PC-3 (cell line): ENCODE data around the gene AMFR. TPM values are rescaled to one million over a fixed set of nuclear protein-coding genes. Genes with fewer than 3 reads are reported as not detected.

Experiments
- ATAC-seq: fragments of 200-7000 bp; cut with Tn5 transposase; 2 replicates; pipeline ENCODE4 v1.9.1; 2020; ENCODE audit warnings: mild to moderate bottlenecking, moderate library complexity
- BruUV-seq: library from RNA; stranded (reverse); fragments of 400-500 nt; replicated peaks from 2 replicates; lab custom pipeline; 2021; lab: Mats Ljungman, UMichigan
- CTCF ChIA-PET: fragments of 300-600 bp; sonication (Branson Sonifier 250); formaldehyde crosslinking; loops from one replicate; lab custom pipeline; 2022; ENCODE audit warnings: antibody characterized with exemption; lab: Charles Lee
- POLR2A ChIA-PET: fragments of 300-600 bp; sonication (Branson Sonifier 250); formaldehyde crosslinking; loops from one replicate; lab custom pipeline; 2022; ENCODE audit warnings: antibody characterized with exemption; ENCODE audit not compliant: unreplicated experiment; lab: Charles Lee
- DNase-seq: peaks from one replicate; pipeline ENCODE4 v3.0.0-alpha.2; 2015
- H2AFZ ChIP-seq: fragments of 300-600 bp; sonication (generic); 2 replicates; pipeline ENCODE4 v1.6.0; 2016; ENCODE audit warnings: antibody characterized with exemption, low read length
- H3F3A ChIP-seq: fragments of 300-600 bp; sonication (generic); one replicate; pipeline ENCODE4 v1.6.0; 2017; ENCODE audit warnings: antibody characterized with exemption, low read length, control low read depth, mild to moderate bottlenecking; ENCODE audit not compliant: unreplicated experiment
- H3K27ac ChIP-seq: fragments of 300-600 bp; sonication (generic); 2 replicates; pipeline ENCODE4 v1.5.1; 2016; ENCODE audit warnings: mild to moderate bottlenecking, low read length
- H3K27me3 ChIP-seq: fragments of 300-600 bp; sonication (generic); 2 replicates; pipeline ENCODE4 v1.6.1; 2016; ENCODE audit warnings: low read length, mixed read lengths
- H3K36me3 ChIP-seq: fragments of 300-600 bp; sonication (generic); 2 replicates; pipeline ENCODE4 v1.6.1; 2016; ENCODE audit warnings: low read depth, mixed run types, low read length, mixed read lengths
- H3K4me1 ChIP-seq: fragments of 300-600 bp; sonication (generic); 2 replicates; pipeline ENCODE4 v1.5.1; 2016; ENCODE audit warnings: low read length; ENCODE audit not compliant: insufficient read depth
- H3K4me2 ChIP-seq: fragments of 300-600 bp; sonication (generic); 2 replicates; pipeline ENCODE4 v1.6.0; 2016; ENCODE audit warnings: low read length
- H3K4me3 ChIP-seq: fragments of 300-600 bp; sonication (generic); 2 replicates; pipeline ENCODE4 v1.5.1; 2016; ENCODE audit warnings: mild to moderate bottlenecking, low read length, mixed read lengths
- H3K79me2 ChIP-seq: fragments of 300-600 bp; sonication (generic); 2 replicates; pipeline ENCODE4 v1.6.1; 2017; ENCODE audit warnings: low read length, mixed read lengths
- H3K9ac ChIP-seq: fragments of 300-600 bp; sonication (generic); 2 replicates; pipeline ENCODE4 v1.6.0; 2016; ENCODE audit warnings: mild to moderate bottlenecking, low read length
- H3K9me2 ChIP-seq: fragments of 300-600 bp; sonication (generic); replicated peaks from 2 replicates; pipeline ENCODE4 v1.6.1; 2016; ENCODE audit warnings: mixed run types, low read length, mixed read lengths
- H3K9me3 ChIP-seq: fragments of 300-600 bp; sonication (generic); 2 replicates; pipeline ENCODE4 v1.6.1; 2016; ENCODE audit warnings: low read length, mixed read lengths
- H4K20me1 ChIP-seq: fragments of 300-600 bp; sonication (generic); 2 replicates; pipeline ENCODE4 v1.6.1; 2016; ENCODE audit warnings: low read length, mixed read lengths
- CTCF ChIP-seq: fragments of 300-600 bp; sonication (generic); conservative IDR thresholded peaks from 2 replicates; pipeline ENCODE4 v1.5.1; 2017; ENCODE audit warnings: antibody characterized with exemption, low read depth, mild to moderate bottlenecking, low read length
- EZH2 ChIP-seq: fragments of 300-600 bp; sonication (generic); IDR thresholded peaks from one replicate; pipeline ENCODE4 v1.6.1; 2017; ENCODE audit warnings: antibody characterized with exemption, mild to moderate bottlenecking, low read length; ENCODE audit not compliant: unreplicated experiment
- EZH2phosphoT487 ChIP-seq: fragments of 300-600 bp; sonication (generic); IDR thresholded peaks from 2 replicates; pipeline ENCODE4 v1.6.1; 2018; ENCODE audit warnings: mild to moderate bottlenecking, antibody characterized with exemption, low read length, borderline replicate concordance
- intact Hi-C: fragments of 100-400 bp; cut with micrococcal nuclease; formaldehyde crosslinking; loops from 2 replicates; pipeline ENCODE4 v1.9.0; 2023
- total RNA-seq: library from RNA; depleted of rRNA; stranded (reverse); fragments of >200 nt; gene quantifications from 2 replicates; pipeline ENCODE4 v1.2.3, GENCODE V29; 2014

AMFR gene
- total RNA-seq, 1 experiment from 2014 or later, result 98.9 TPM

DNA sequence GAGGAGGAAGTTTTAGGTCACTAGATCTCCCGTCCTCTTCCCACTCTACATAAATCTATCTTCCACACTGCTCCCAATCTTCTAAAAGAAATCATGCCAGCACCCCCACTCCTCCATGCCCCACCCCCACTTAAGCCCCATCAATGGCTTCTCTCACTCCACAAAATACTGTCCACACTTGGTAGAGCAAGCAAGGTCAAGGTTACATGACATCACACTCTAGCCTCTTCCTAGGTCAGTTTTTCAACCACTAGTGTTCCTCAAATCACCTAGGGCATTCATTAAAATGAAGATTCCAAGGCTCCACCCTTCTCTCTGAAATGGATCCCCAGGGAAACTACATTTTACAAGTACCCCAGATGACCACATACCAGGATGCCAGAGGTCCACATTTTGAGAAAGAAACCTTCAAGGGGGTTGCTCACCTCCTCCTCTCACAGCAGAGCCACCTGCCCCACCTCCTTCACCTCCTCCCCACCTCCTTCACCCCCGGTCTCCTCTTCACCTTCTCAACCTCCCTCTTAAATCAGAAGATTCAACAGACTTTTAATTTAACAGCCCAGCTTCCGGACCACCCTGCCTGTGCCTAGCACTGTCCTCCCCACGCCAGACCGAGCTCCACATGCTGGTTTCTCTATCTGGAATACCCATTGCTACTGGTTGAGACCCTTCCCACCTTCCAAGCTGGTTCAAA lies 3.2 kb downstream of the AMFR start:
- H3K4me3 ChIP-seq, result no peak overlapping the region
- H4K20me1 ChIP-seq, result peaks cover 22% of the 10 kb centered on the region; the same call in 1 of the 2 replicates
- no peaks in the 10 kb centered on the region for H3K27me3 ChIP-seq
- peaks cover 77% of the 10 kb centered on the region for H3K79me2 ChIP-seq
- intact Hi-C loops, result no loop called here
- no peak overlapping the region for H2AFZ ChIP-seq
- TF ChIP-seq EZH2phosphoT487 (no peak), CTCF (no peak), EZH2 (no peak)
- no TSS peak for BruUV-seq
- H3K9ac ChIP-seq, result no peak overlapping the region
- H3K36me3 ChIP-seq, result no peaks in the 10 kb centered on the region
- H3K9me3 ChIP-seq, result no peaks in the 10 kb centered on the region
- H3F3A ChIP-seq, result peaks cover 3% of the 10 kb centered on the region
- peak overlapping the region; percentile 87; the same call in 1 of the 2 replicates for H3K4me2 ChIP-seq
- peaks cover 47% of the 10 kb centered on the region for H3K4me1 ChIP-seq
- no peaks in the 10 kb centered on the region for H3K9me2 ChIP-seq
- ATAC-seq, result no peak
- DNase-seq, result no peak
- POLR2A ChIA-PET, result no interaction called here
- no peak overlapping the region for H3K27ac ChIP-seq
- CTCF ChIA-PET, result no interaction called here

- no TSS peak for BruUV-seq
- H3F3A ChIP-seq, result no peaks in the 10 kb centered on the region
- ChIA-PET POLR2A (no interaction called here), CTCF (no interaction called here)
- H3K9me2 ChIP-seq, result no peaks in the 10 kb centered on the region
- H3K27me3 ChIP-seq, result no peaks in the 10 kb centered on the region
- H3K36me3 ChIP-seq, result no peaks in the 10 kb centered on the region
- intact Hi-C loops, result no loop called here
- no peak overlapping the region for H2AFZ ChIP-seq
- no peak overlapping the region for H3K4me3 ChIP-seq
- H3K4me1 ChIP-seq, result peaks cover 47% of the 10 kb centered on the region
- H3K9ac ChIP-seq, result no peak overlapping the region
- ATAC-seq (no peak), DNase-seq (no peak)
- H3K79me2 ChIP-seq, result peaks cover 85% of the 10 kb centered on the region
- no peak overlapping the region for H3K27ac ChIP-seq
- H3K4me2 ChIP-seq, result no peak overlapping the region
- H3K9me3 ChIP-seq, result no peaks in the 10 kb centered on the region
- TF ChIP-seq EZH2, result no peak
- no peak for TF ChIP-seq CTCF
- peaks cover 22% of the 10 kb centered on the region; the same call in 1 of the 2 replicates for H4K20me1 ChIP-seq
Observed at GRCh38 chr16:56421313-56421712, 4.0 kb downstream of the AMFR start.

DNA sequence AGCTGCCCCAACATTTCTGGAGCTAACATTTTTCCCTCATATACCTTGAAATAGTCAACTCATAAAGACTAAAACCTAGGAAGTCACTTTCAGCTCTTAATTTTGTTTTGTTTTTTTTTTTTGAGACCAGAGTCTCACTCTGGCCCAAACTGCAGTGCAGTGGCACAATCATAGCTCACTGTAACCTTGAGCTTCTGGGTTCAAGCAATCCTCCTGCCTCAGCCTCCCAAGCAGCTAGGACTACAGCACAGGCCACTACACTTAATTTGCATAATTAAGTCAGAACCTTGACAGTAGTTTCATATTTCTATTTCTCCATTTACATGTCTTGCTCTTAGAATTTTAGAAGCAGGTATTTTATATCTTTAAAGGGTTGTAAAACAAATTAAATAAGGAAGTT lies 4.7 kb downstream of the AMFR start:
- no TSS peak for BruUV-seq
- no peak overlapping the region for H3K4me3 ChIP-seq
- peaks cover 22% of the 10 kb centered on the region; the same call in 1 of the 2 replicates for H4K20me1 ChIP-seq
- intact Hi-C loops, result no loop called here
- no peak for TF ChIP-seq EZH2
- TF ChIP-seq EZH2phosphoT487, result no peak
- no peak for TF ChIP-seq CTCF
- ChIA-PET CTCF (no interaction called here), POLR2A (no interaction called here)
- DNase-seq (no peak), ATAC-seq (no peak)
- no peaks in the 10 kb centered on the region for H3K27me3 ChIP-seq
- no peak overlapping the region for H3K4me2 ChIP-seq
- no peaks in the 10 kb centered on the region for H3F3A ChIP-seq
- H3K9ac ChIP-seq, result no peak overlapping the region
- no peaks in the 10 kb centered on the region for H3K9me2 ChIP-seq
- H2AFZ ChIP-seq, result no peak overlapping the region
- H3K27ac ChIP-seq, result no peak overlapping the region
- H3K9me3 ChIP-seq, result no peaks in the 10 kb centered on the region
- H3K79me2 ChIP-seq, result peaks cover 91% of the 10 kb centered on the region
- no peaks in the 10 kb centered on the region for H3K36me3 ChIP-seq
- H3K4me1 ChIP-seq, result peaks cover 42% of the 10 kb centered on the region
